H9 (cell line): Measurements from ENCODE around the gene RSPH4A. TPM values are rescaled to one million over a fixed set of nuclear protein-coding genes. Genes with fewer than 3 reads are reported as not detected.

Experiments
- DNase-seq: peaks from one replicate; pipeline ENCODE4 v3.0.0-alpha.2; 2017
- H2AFZ ChIP-seq: one replicate; pipeline ENCODE4 v1.6.1; 2013; ENCODE audit warnings: mild to moderate bottlenecking, low read length, control low read depth, moderate library complexity
- H2AK5ac ChIP-seq: 2 replicates; pipeline ENCODE4 v1.6.1; 2013; ENCODE audit warnings: low read length, control low read depth, mixed read lengths; ENCODE audit not compliant: insufficient read length
- H2BK120ac ChIP-seq: one replicate; pipeline ENCODE4 v1.6.1; 2013; ENCODE audit warnings: low read depth, mild to moderate bottlenecking, low read length, control low read depth, inconsistent platforms; ENCODE audit not compliant: poor library complexity, severe bottlenecking
- H2BK12ac ChIP-seq: 2 replicates; pipeline ENCODE4 v1.6.1; 2013; ENCODE audit warnings: low read length, control low read depth, mixed read lengths, low read depth; ENCODE audit not compliant: insufficient read length
- H2BK15ac ChIP-seq: 2 replicates; pipeline ENCODE4 v1.6.1; 2013; ENCODE audit warnings: low read depth, low read length, control low read depth
- H2BK20ac ChIP-seq: one replicate; pipeline ENCODE4 v1.6.1; 2013; ENCODE audit warnings: low read depth, mild to moderate bottlenecking, low read length, control low read depth, inconsistent platforms; ENCODE audit not compliant: poor library complexity, severe bottlenecking
- H2BK5ac ChIP-seq: 2 replicates; pipeline ENCODE4 v1.6.1; 2013; ENCODE audit warnings: low read length, control low read depth, mixed read lengths; ENCODE audit not compliant: insufficient read length
- H3K14ac ChIP-seq: 2 replicates; pipeline ENCODE4 v1.6.1; 2013; ENCODE audit warnings: low read length, control low read depth; ENCODE audit not compliant: insufficient read depth
- H3K18ac ChIP-seq: 2 replicates; pipeline ENCODE4 v1.6.1; 2013; ENCODE audit warnings: low read depth, mild to moderate bottlenecking, mixed read lengths, low read length, control low read depth; ENCODE audit not compliant: insufficient read length
- H3K23ac ChIP-seq: 2 replicates; pipeline ENCODE4 v1.6.1; 2013; ENCODE audit warnings: low read length, control low read depth, mixed read lengths, low read depth; ENCODE audit not compliant: insufficient read length
- H3K23me2 ChIP-seq: 2 replicates; pipeline ENCODE4 v1.6.1; 2013; ENCODE audit warnings: low read depth, mild to moderate bottlenecking, mixed read lengths, low read length, control low read depth; ENCODE audit not compliant: insufficient read length, poor library complexity, severe bottlenecking
- H3K27ac ChIP-seq: 2 replicates; pipeline ENCODE4 v1.5.1; 2013; ENCODE audit warnings: low read length, control low read depth, mixed read lengths, low read depth; ENCODE audit not compliant: insufficient read length
- H3K27me3 ChIP-seq: 2 replicates; pipeline ENCODE4 v1.6.1; 2013; ENCODE audit warnings: low read length, control low read depth, inconsistent platforms; ENCODE audit not compliant: insufficient read depth
- H3K4ac ChIP-seq: 2 replicates; pipeline ENCODE4 v1.6.1; 2013; ENCODE audit warnings: low read depth, mild to moderate bottlenecking, control low read depth, inconsistent platforms, low read length, moderate library complexity
- H3K4me1 ChIP-seq: 2 replicates; pipeline ENCODE4 v1.6.1; 2013; ENCODE audit warnings: low read length, control low read depth, inconsistent platforms; ENCODE audit not compliant: insufficient read depth
- H3K4me2 ChIP-seq: 2 replicates; pipeline ENCODE4 v1.6.1; 2013; ENCODE audit warnings: low read length, control low read depth, mixed read lengths; ENCODE audit not compliant: insufficient read length, insufficient read depth
- H3K56ac ChIP-seq: 2 replicates; pipeline ENCODE4 v1.6.1; 2013; ENCODE audit warnings: low read depth, mild to moderate bottlenecking, mixed read lengths, low read length, control low read depth; ENCODE audit not compliant: insufficient read length
- H3K79me1 ChIP-seq: 2 replicates; pipeline ENCODE4 v1.6.1; 2013; ENCODE audit warnings: low read depth, mild to moderate bottlenecking, moderate library complexity, low read length, control low read depth, inconsistent platforms; ENCODE audit not compliant: insufficient read depth, poor library complexity, severe bottlenecking
- H3K79me2 ChIP-seq: 2 replicates; pipeline ENCODE4 v1.6.1; 2013; ENCODE audit warnings: low read length, control low read depth, inconsistent platforms; ENCODE audit not compliant: insufficient read depth
- H3K9ac ChIP-seq: 2 replicates; pipeline ENCODE4 v1.6.1; 2013; ENCODE audit warnings: low read length, control low read depth, mixed read lengths; ENCODE audit not compliant: insufficient read length; ENCODE audit errors: extremely low read depth
- H3K9me3 ChIP-seq: one replicate; pipeline ENCODE4 v1.6.1; 2013; ENCODE audit warnings: low read depth, low read length, inconsistent platforms; ENCODE audit not compliant: control insufficient read depth
- H3T11ph ChIP-seq: one replicate; pipeline ENCODE4 v1.6.1; 2013; ENCODE audit warnings: mild to moderate bottlenecking, low read length, control low read depth, inconsistent platforms
- H4K20me1 ChIP-seq: one replicate; pipeline ENCODE4 v1.6.1; 2013; ENCODE audit not compliant: control insufficient read depth, insufficient read length, insufficient read depth
- H4K5ac ChIP-seq: 2 replicates; pipeline ENCODE4 v1.6.1; 2013; ENCODE audit warnings: low read depth, mild to moderate bottlenecking, mixed read lengths, low read length, control low read depth; ENCODE audit not compliant: insufficient read length
- H4K8ac ChIP-seq: replicated peaks from 2 replicates; pipeline ENCODE4 v1.6.1; 2013; ENCODE audit warnings: low read length, control low read depth, mixed read lengths, low read depth; ENCODE audit not compliant: insufficient read length
- H4K91ac ChIP-seq: 2 replicates; pipeline ENCODE4 v1.6.1; 2013; ENCODE audit warnings: low read depth, mild to moderate bottlenecking, moderate library complexity, mixed read lengths, low read length, control low read depth; ENCODE audit not compliant: insufficient read length
- H3K27ac Mint-ChIP-seq, 3 experiments: 2 replicates in 2 of 3; 3 replicates in 1 of 3; pipeline ENCODE4 v1.8.0; 2020 to 2021; ENCODE audit warnings: mixed read lengths in 3 of 3, mild to moderate bottlenecking in 1 of 3, moderate library complexity in 1 of 3
- H3K27me3 Mint-ChIP-seq: 2 replicates; pipeline ENCODE4 v1.8.0; 2021; ENCODE audit warnings: low read depth, mild to moderate bottlenecking, moderate library complexity, mixed read lengths
- H3K36me3 Mint-ChIP-seq, 3 experiments: 2 replicates in 2 of 3; 3 replicates in 1 of 3; pipeline ENCODE4 v1.8.0; 2020 to 2021; ENCODE audit warnings: low read depth in 3 of 3, mixed read lengths in 3 of 3; ENCODE audit not compliant: insufficient read depth in 1 of 3
- H3K4me1 Mint-ChIP-seq, 2 experiments: 2 replicates each; pipeline ENCODE4 v1.8.0; 2020; ENCODE audit warnings: mixed read lengths in 2 of 2
- H3K4me3 Mint-ChIP-seq, 2 experiments: 2 replicates in 1 of 2; 3 replicates in 1 of 2; pipeline ENCODE4 v1.8.0; 2020 to 2021; ENCODE audit warnings: mild to moderate bottlenecking in 2 of 2, mixed read lengths in 2 of 2, moderate library complexity in 1 of 2
- H3K9me3 Mint-ChIP-seq, 2 experiments: 2 replicates in 1 of 2; 3 replicates in 1 of 2; pipeline ENCODE4 v1.8.0; 2020; ENCODE audit warnings: mild to moderate bottlenecking in 2 of 2, mixed read lengths in 2 of 2, moderate library complexity in 1 of 2
- CTCF ChIP-seq: fragments of 200-600 bp; sonication (generic); conservative IDR thresholded peaks from 3 replicates; pipeline ENCODE4 v1.8.0; 2021; ENCODE audit warnings: antibody characterized with exemption, mild to moderate bottlenecking
- WGBS: extraction: QIAGEN DNeasy Blood & Tissue Kit; methylation state at CpG from one replicate; pipeline ENCODE4 v1.1.7; 2013; ENCODE audit warnings: missing lambda C conversion rate, low lambda C conversion rate, mixed read lengths; ENCODE audit not compliant: insufficient read length; ENCODE audit errors: extremely low coverage; 5-methylcytosine and 5-hydroxymethylcytosine counted together
- total RNA-seq: library from RNA; stranded (reverse); gene quantifications from 2 replicates; pipeline ENCODE4 v1.2.1, GENCODE V29; 2021

RSPH4A gene
- total RNA-seq, 1 experiment from 2014 or later: 0.31 TPM

GRCh38 chr6:116616737-116617053 lies 416 bp downstream of the RSPH4A start:
- H3K79me2 ChIP-seq: no peaks in the 10 kb centered on the region
- no peak overlapping the region for H2BK120ac ChIP-seq
- no peak overlapping the region for H2BK15ac ChIP-seq
- no peak overlapping the region for H3K23ac ChIP-seq
- Mint-ChIP-seq H3K27ac (0 out of 7 replicates have a peak overlapping the region, but pooled peaks of 1 of the 3 experiments have one; percentile 56), H3K36me3 (no peaks in the 10 kb centered on the region), H3K4me1 (peaks cover 10 to 13% of the 10 kb centered on the region in 2 experiments), H3K4me3 (peak overlapping the region; percentile 91 to 94), H3K9me3 (no peaks in the 10 kb centered on the region), H3K27me3 (peaks cover 24% of the 10 kb centered on the region)
- no peak overlapping the region for H3K4ac ChIP-seq
- H4K8ac ChIP-seq: no peak overlapping the region
- H2BK20ac ChIP-seq: no peak overlapping the region
- no peak overlapping the region for H3K14ac ChIP-seq
- H2AFZ ChIP-seq: no peak overlapping the region
- H3K9ac ChIP-seq: no peak overlapping the region
- H3K27ac ChIP-seq: no peak overlapping the region
- no peak overlapping the region for H2AK5ac ChIP-seq
- H3T11ph ChIP-seq: no peak overlapping the region
- no peaks in the 10 kb centered on the region for H4K20me1 ChIP-seq
- H3K18ac ChIP-seq: no peak overlapping the region
- no peaks in the 10 kb centered on the region for H3K9me3 ChIP-seq
- no CpG with 5 or more reads among the region's 16 CpGs for WGBS
- no peak overlapping the region for H4K5ac ChIP-seq
- no peak overlapping the region for H2BK5ac ChIP-seq
- H3K4me1 ChIP-seq: no peaks in the 10 kb centered on the region
- H2BK12ac ChIP-seq: no peak overlapping the region
- TF ChIP-seq CTCF: no peak
- no peaks in the 10 kb centered on the region for H3K79me1 ChIP-seq
- H3K27me3 ChIP-seq: peaks cover 2% of the 10 kb centered on the region; the same call in 1 of the 2 replicates
- H4K91ac ChIP-seq: no peak overlapping the region
- DNase-seq: peak; percentile 36
- H3K23me2 ChIP-seq: peaks cover 7% of the 10 kb centered on the region
- H3K4me2 ChIP-seq: peak overlapping the region; percentile 67
- no peak overlapping the region for H3K56ac ChIP-seq
